Body of pancreas (tissue), 4 donors: ENCODE measurements around the gene HDAC1. TPM values are rescaled to one million over a fixed set of nuclear protein-coding genes. Genes with fewer than 3 reads are reported as not detected.

Experiments
- ATAC-seq: fragments of 150-250 bp; one replicate; pipeline ENCODE4 v1.9.1; 2016
- DNase-seq, 4 donors: peaks; one replicate each; pipeline ENCODE4 v3.0.0-alpha.2; 2019
- H3K27ac ChIP-seq, 4 donors: fragments of 200-600 bp; sonication (generic); 1 replicate in 3 of 4; 2 replicates in 1 of 4; pipeline versions ENCODE4 v1.5.1 to v1.6.1; 2016 to 2019; ENCODE audit warnings: mild to moderate bottlenecking in 1 of 4, mixed read lengths in 1 of 4, moderate library complexity in 1 of 4
- H3K27me3 ChIP-seq, 2 donors: fragments of 200-600 bp; sonication (generic); one replicate each; pipeline ENCODE4 v1.6.0; 2016; ENCODE audit warnings: mild to moderate bottlenecking in 1 of 2
- H3K36me3 ChIP-seq, 2 donors: fragments of 200-600 bp; sonication (generic); replicated peaks in 1 of 2; 2 replicates each; pipeline ENCODE4 v1.5.1; 2016; ENCODE audit warnings: low read depth in 2 of 2; ENCODE audit not compliant: insufficient read depth in 1 of 2
- H3K4me1 ChIP-seq: fragments of 200-600 bp; sonication (generic); one replicate; pipeline ENCODE4 v1.6.0; 2016
- H3K4me3 ChIP-seq, 2 donors: fragments of 200-600 bp; sonication (generic); 1 replicate in 1 of 2; 2 replicates in 1 of 2; pipeline ENCODE4 v1.5.1; 2016 to 2019
- H3K9me3 ChIP-seq, 3 donors: fragments of 200-600 bp; sonication (generic); 1 replicate in 2 of 3; 2 replicates in 1 of 3; pipeline ENCODE4 v1.5.1; 2016
- POLR2A ChIP-seq, 3 donors: fragments of 450-650 bp; IDR thresholded peaks; one replicate each; pipeline ENCODE4 v1.6.1; 2016; ENCODE audit warnings: antibody characterized with exemption in 3 of 3, mild to moderate bottlenecking in 2 of 3
- WGBS, 2 donors: methylation state at CpG; one replicate each; pipeline ENCODE4 v1.1.5; 2017; 5-methylcytosine and 5-hydroxymethylcytosine counted together
- intact Hi-C: fragments of 100-400 bp; cut with DNase I; formaldehyde crosslinking; loops from one replicate; pipeline ENCODE4 v1.15.1; 2023
- total RNA-seq, 2 donors: library from RNA; depleted of rRNA; stranded (reverse); fragments of >200 nt; gene quantifications; one replicate each; pipeline ENCODE4 v1.1.0, GENCODE V29; 2016
- TF ChIP-seq, protein P1 (sequence below), 7 experiments: fragments of 450-650 bp in 4 of 7; fragments of 200-600 bp in 3 of 7; sonication (generic) in 3 of 7; IDR thresholded peaks; one replicate each; pipeline ENCODE4 v1.5.1; 2016 to 2019; ENCODE audit warnings: antibody characterized with exemption in 7 of 7

The HDAC1 gene
- total RNA-seq, 2 donors from 2014 or later: 32.7 to 50.4 TPM

DNA sequence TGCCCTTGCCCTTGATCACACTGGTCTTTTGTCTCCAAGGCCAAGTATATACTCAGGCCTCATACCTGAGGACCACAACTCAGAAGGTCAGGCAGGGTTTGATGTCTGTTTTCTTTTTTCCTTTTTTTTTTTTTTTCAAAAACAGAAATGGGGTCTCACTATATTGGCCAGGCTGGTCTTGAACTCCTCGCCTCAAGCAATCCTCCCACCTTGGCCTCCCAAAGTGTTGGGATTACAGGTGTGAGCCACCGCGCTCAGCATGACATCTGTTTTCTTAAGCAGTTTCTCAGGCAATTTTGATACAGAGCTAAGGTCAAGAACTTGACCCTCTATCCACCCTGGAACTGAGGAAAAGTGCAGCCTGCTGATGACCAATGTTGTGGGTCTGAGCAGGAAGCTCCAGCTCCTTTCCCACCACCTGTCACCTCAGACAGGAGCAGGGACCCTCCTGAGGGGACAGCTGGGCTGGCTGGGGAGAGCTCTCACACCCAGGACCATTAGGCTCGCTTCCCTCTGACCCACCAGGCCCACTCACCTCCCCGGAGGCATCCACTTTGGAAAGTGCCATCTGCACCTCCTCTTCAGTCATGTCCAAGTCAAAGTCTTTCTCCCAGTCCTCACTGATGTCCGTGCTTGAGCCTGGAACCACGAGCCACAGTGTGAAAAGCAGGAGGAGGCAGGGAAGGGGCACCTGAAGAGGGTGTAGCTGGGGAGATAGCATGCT, 76.2 kb downstream of the HDAC1 start:
- Histone ChIP-seq H3K4me1 (no peaks in the 10 kb centered on the region), H3K9me3 (no peaks in the 10 kb centered on the region), H3K4me3 (no peak overlapping the region), H3K27me3 (no peaks in the 10 kb centered on the region), H3K27ac (no peak overlapping the region), H3K36me3 (peaks cover 4 to 33% of the 10 kb centered on the region in 2 donors)
- intact Hi-C loops: no loop called here
- WGBS, 2 donors: 94 to 100% methylated on average over 7 of the region's 7 CpGs
- TF ChIP-seq, protein P1, sequence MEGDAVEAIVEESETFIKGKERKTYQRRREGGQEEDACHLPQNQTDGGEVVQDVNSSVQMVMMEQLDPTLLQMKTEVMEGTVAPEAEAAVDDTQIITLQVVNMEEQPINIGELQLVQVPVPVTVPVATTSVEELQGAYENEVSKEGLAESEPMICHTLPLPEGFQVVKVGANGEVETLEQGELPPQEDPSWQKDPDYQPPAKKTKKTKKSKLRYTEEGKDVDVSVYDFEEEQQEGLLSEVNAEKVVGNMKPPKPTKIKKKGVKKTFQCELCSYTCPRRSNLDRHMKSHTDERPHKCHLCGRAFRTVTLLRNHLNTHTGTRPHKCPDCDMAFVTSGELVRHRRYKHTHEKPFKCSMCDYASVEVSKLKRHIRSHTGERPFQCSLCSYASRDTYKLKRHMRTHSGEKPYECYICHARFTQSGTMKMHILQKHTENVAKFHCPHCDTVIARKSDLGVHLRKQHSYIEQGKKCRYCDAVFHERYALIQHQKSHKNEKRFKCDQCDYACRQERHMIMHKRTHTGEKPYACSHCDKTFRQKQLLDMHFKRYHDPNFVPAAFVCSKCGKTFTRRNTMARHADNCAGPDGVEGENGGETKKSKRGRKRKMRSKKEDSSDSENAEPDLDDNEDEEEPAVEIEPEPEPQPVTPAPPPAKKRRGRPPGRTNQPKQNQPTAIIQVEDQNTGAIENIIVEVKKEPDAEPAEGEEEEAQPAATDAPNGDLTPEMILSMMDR (IDR thresholded peaks at IDR 0.05): no peak
- TF ChIP-seq POLR2A (IDR thresholded peaks at IDR 0.05): no peak
- ATAC-seq (no peak), DNase-seq (no peak)

DNA sequence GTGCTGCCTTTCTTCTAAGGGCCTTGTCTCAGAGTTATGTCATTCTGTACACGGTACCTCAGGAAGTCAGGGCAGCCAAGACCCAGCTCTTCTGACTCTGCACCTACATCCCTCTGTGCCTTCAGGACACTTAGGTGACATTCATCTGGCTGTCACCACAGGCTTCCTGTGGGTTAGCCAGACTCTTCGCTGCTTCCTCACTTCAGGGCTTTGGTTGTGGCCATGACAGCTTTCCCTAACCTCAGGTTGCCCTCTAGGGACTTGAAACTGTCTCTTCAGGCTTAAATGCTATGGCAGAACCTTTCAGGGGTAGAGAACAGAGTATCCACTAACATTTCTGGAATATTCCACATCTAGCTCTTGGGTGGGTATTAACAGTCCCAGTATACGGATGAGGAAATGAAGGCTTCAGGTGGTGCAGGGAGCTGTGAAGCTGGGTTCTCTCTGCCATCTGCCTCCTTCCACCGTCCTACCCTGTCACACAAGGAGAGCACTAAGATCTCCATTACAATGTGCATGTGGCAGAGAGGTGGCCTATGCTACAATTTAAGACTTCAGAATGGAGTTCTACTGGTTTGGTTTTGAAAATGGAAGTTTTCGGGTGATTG, 80.4 kb downstream of the HDAC1 start:
- H3K27me3 ChIP-seq: no peaks in the 10 kb centered on the region
- WGBS, 2 donors: 82 to 92% methylated on average over 5 of the region's 5 CpGs
- ATAC-seq (no peak), DNase-seq (no peak)
- no peak for TF ChIP-seq POLR2A (IDR thresholded peaks at IDR 0.05)
- TF ChIP-seq, protein P1 (IDR thresholded peaks at IDR 0.05): no peak
- no peaks in the 10 kb centered on the region for H3K9me3 ChIP-seq
- H3K4me1 ChIP-seq: no peaks in the 10 kb centered on the region
- intact Hi-C loops: no loop called here
- peaks cover 4 to 49% of the 10 kb centered on the region in 2 donors for H3K36me3 ChIP-seq
- H3K4me3 ChIP-seq: no peak overlapping the region
- H3K27ac ChIP-seq: no peak overlapping the region

DNA sequence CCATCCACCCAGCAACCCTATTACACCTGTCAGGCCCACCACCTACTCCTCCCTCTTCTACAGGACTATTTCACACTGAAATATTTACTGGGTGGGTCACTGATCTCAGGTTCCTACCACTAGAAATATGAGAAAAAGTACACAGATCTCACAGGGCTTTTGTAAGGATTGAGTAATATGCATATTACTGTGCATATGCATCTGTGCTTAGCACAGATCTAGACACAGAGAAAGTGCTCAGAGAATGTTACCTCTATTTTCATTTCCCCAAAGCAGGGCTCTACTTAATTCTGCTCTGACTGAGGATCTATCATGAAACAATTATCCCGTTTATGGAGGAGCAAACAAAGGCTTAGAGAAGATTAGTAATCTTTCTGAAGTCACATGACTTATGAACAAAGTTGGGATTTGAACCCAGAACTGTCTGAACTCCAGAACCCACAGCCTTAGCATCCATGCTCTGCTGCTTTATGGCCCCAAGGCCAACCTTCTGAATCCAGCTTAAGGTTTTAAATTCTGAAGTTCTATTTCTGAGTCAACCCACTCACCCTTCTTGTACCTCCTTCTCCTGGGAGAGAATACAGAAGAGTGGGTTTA, 82.2 kb downstream of the HDAC1 start:
- no peak overlapping the region for H3K4me3 ChIP-seq
- 32 to 55% methylated on average over 1 of the region's 1 CpG for WGBS, 2 donors
- peaks cover 11 to 59% of the 10 kb centered on the region in 2 donors for H3K36me3 ChIP-seq

DNA sequence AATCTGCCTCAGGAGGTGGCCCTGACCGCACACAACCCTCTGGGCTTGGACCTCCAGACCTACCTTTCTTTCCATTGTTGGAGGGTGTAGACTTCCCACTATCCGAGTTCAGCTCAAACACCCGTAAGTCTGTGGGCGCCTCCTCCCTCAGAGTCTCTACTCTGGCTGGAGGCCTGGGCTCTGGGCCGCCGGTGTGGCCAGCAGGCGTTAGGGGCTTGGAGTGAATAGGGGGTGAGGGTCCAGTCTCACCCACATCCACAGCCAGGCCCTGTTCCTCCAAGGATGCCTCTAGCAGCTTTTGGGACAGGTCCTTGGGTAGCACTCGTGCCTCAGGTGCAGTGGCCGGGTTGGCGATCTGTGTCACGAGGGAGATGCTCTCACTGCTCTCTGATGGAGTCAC, 84.3 kb downstream of the HDAC1 start:
- DNase-seq (no peak), ATAC-seq (no peak)
- Histone ChIP-seq H3K9me3 (no peaks in the 10 kb centered on the region), H3K27ac (no peak overlapping the region), H3K4me3 (no peak overlapping the region), H3K27me3 (no peaks in the 10 kb centered on the region), H3K4me1 (no peaks in the 10 kb centered on the region), H3K36me3 (peaks cover 11 to 64% of the 10 kb centered on the region in 2 donors)
- no peak for TF ChIP-seq POLR2A (IDR thresholded peaks at IDR 0.05)
- TF ChIP-seq, protein P1 (IDR thresholded peaks at IDR 0.05): no peak
- intact Hi-C loops: no loop called here
- 93 to 96% methylated on average over 5 to 10 of the region's 11 CpGs for WGBS, 2 donors

More for the DNA sequence above, 82.2 kb downstream of the HDAC1 start:
- ATAC-seq: no peak
- Histone ChIP-seq H3K4me1 (no peaks in the 10 kb centered on the region), H3K9me3 (no peaks in the 10 kb centered on the region), H3K27ac (no peak overlapping the region), H3K27me3 (no peaks in the 10 kb centered on the region)
- intact Hi-C loops: no loop called here
- no peak for DNase-seq
- TF ChIP-seq, protein P1 (IDR thresholded peaks at IDR 0.05): no peak
- TF ChIP-seq POLR2A (IDR thresholded peaks at IDR 0.05): no peak
